ENCODE measurements around the gene ARID1A. TPM values are rescaled to one million over a fixed set of nuclear protein-coding genes. Genes with fewer than 3 reads are reported as not detected.

The ARID1A gene
- total and polyA plus RNA-seq, 7 donors: 7.2 to 47.1 (median 22.7) TPM

- no peaks in the 10 kb centered on the region for H3K9me3 ChIP-seq
- 41 to 56% methylated on average over 3 of the region's 3 CpGs for WGBS, 2 donors
Measured at GRCh38 chr1:26719205-26719604, 23.4 kb downstream of the ARID1A start.

GRCh38 chr1:26721669-26722355, 26.0 kb downstream of the ARID1A start:
- intact Hi-C loops (cut with DNase I): loop anchor here (5.0 kb wide), 1 partner anchor 45 kb away; no protein-coding TSS in a partner anchor
- Histone ChIP-seq H3K9me3 (no peaks in the 10 kb centered on the region), H3K27ac (no peak overlapping the region), H3K27me3 (no peaks in the 10 kb centered on the region), H3K36me3 (no peaks in the 10 kb centered on the region), H3K4me1 (peaks cover 0 to 99% (median 89%) of the 10 kb centered on the region in 4 donors), H3K4me3 (no peak overlapping the region)
- 86 to 93% methylated on average over 2 of the region's 2 CpGs for WGBS, 2 donors
- no peak for DNase-seq
- TF ChIP-seq POLR2A (IDR thresholded peaks at IDR 0.05): no peak
- TF ChIP-seq POLR2AphosphoS5 (IDR thresholded peaks at IDR 0.05): no peak
- no peak for TF ChIP-seq CTCF (IDR thresholded peaks at IDR 0.05)
- no peak for TF ChIP-seq EP300 (IDR thresholded peaks at IDR 0.05)

More at GRCh38 chr1:26719205-26719604, 23.4 kb downstream of the ARID1A start:
- Histone ChIP-seq H3K4me3 (no peak overlapping the region), H3K27me3 (no peaks in the 10 kb centered on the region), H3K4me1 (peaks cover 0 to 99% (median 85%) of the 10 kb centered on the region in 4 donors), H3K36me3 (no peaks in the 10 kb centered on the region), H3K27ac (no peak overlapping the region)
- TF ChIP-seq POLR2A (IDR thresholded peaks at IDR 0.05): no peak
- no peak for TF ChIP-seq POLR2AphosphoS5 (IDR thresholded peaks at IDR 0.05)
- TF ChIP-seq CTCF (IDR thresholded peaks at IDR 0.05): no peak
- no peak for TF ChIP-seq EP300 (IDR thresholded peaks at IDR 0.05)
- no peak for DNase-seq
- intact Hi-C loops (cut with DNase I): no loop called here

GRCh38 chr1:26723013-26723991, 27.5 kb downstream of the ARID1A start:
- DNase-seq: peak; percentile 97
- TF ChIP-seq POLR2AphosphoS5 (IDR thresholded peaks at IDR 0.05) (peak; percentile 78 to 93 (median 92)), CTCF (IDR thresholded peaks at IDR 0.05) (no peak), POLR2A (IDR thresholded peaks at IDR 0.05) (no peak), EP300 (IDR thresholded peaks at IDR 0.05) (peak in 3 of 4 donors; percentile 11 to 90 (median 86))
- Histone ChIP-seq H3K27me3 (no peaks in the 10 kb centered on the region), H3K4me3 (no peak overlapping the region), H3K9me3 (no peaks in the 10 kb centered on the region), H3K36me3 (no peaks in the 10 kb centered on the region), H3K4me1 (peaks cover 0 to 99% (median 85%) of the 10 kb centered on the region in 4 donors), H3K27ac (peak overlapping the region; percentile 59 to 80 (median 67))
- WGBS, 2 donors: 6 to 8% methylated on average over 19 of the region's 19 CpGs
- intact Hi-C loops (cut with DNase I): loop anchor here (5.0 kb wide), 1 partner anchor 46 kb away; no protein-coding TSS in a partner anchor

- no peak for DNase-seq
- no peaks in the 10 kb centered on the region for H3K36me3 ChIP-seq
- no peak overlapping the region for H3K4me3 ChIP-seq
- peaks cover 0 to 97% (median 82%) of the 10 kb centered on the region in 4 donors for H3K4me1 ChIP-seq
- TF ChIP-seq POLR2A (IDR thresholded peaks at IDR 0.05): no peak
- TF ChIP-seq EP300 (IDR thresholded peaks at IDR 0.05): no peak
- TF ChIP-seq CTCF (IDR thresholded peaks at IDR 0.05): no peak
- no peak for TF ChIP-seq POLR2AphosphoS5 (IDR thresholded peaks at IDR 0.05)
- H3K27me3 ChIP-seq: no peaks in the 10 kb centered on the region
- H3K27ac ChIP-seq: peak overlapping the region; percentile 59 to 80 (median 67)
- 50 to 55% methylated on average over 2 of the region's 2 CpGs for WGBS, 2 donors
- no peaks in the 10 kb centered on the region for H3K9me3 ChIP-seq
- intact Hi-C loops (cut with DNase I): loop anchor here (5.0 kb wide), 1 partner anchor 47 kb away; no protein-coding TSS in a partner anchor
Measured at GRCh38 chr1:26724118-26724517, 28.3 kb downstream of the ARID1A start.

Data from sigmoid colon (tissue), 7 donors.